KBM-7 (cell line): ENCODE results near the gene MAGI3.
"Not testable (repeated sequence)": the region's sequence is repeated elsewhere in the genome, so short reads cannot be mapped to it uniquely, and the experiment has no call there.

Experiments used
- DNase-seq: peaks from one replicate; pipeline ENCODE4 v3.0.0-alpha.2; 2015
- in situ Hi-C: fragments of 300-500 bp; cut with MboI; formaldehyde crosslinking; loops from 2 replicates; pipeline ENCODE4 v1.14.3; 2020; ENCODE audit warnings: low sequenced_read_pairs, low pct_unique_long_range_greater_than_20kb, mixed read lengths

Gene MAGI3

DNA sequence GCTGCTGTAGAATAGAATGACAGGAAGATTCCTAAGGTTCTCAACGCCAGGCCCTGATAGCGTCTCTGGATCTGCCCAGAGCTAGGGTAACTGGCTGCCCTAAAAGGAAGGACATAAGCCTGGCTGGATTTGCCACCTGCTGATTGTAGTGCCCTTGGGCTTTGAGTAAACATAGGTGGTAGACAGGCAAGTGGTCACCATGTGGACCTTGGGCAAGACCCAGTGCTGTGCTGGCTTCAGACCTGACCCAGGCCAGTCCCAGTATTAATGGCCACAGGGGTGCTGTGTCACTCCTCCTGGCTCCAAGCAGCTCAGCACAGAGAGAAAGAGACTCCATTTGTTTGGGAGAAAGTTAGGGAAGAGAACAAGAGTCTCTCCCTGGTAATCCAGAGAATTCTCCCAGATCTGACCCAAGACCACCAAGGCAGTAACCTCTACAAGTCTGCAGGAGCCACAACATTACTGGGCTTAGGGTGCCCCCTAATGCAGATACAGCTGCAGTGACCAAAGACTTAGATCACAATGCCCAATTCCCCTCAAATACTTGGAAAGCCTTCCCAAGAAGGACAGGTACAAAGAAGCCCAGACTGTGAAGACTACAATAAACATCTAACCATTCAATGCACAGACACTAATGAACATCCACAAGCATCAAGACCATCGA, 324.4 kb downstream of the MAGI3 start:
- no peak for DNase-seq
- in situ Hi-C loops: no loop called here

DNA sequence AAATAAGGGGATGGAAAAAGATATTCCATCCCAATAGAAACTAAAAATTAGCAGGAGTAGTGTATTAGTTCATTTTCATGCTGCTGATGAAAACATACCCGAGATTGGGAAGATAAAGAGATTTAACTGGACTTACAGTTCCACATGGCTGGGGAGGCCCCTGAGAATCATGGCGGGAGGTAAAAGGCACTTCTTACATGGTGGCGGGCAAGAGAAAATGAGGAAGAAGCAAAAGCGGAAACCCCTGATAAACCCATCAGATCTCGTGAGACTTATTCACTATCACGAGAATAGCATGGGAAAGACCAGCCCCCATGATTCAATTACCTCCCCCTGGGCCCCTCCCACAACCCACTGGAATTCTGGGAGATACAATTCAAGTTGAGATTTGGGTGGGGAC, 327.2 kb downstream of the MAGI3 start:
- DNase-seq, in situ Hi-C loops: not testable (repeated sequence)

DNA sequence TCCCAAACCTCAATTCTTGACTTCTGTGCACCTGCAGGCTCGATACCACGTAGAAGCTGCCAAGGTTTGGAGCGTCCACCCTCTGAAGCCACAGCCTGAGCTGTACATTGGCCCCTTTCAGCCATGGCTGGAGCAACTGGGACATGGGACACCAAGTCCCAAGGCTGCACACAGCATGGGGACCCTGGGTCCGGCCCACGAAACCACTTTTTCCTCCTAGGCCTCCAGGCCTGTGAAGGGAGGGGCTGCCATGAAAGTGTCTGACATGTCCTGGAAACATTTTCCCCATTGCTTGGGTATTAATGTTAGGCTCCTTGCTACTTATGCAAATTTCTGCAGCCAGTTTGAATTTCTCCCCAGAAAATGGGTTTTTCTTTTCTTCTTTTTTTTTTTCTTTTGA, 328.3 kb downstream of the MAGI3 start:
- DNase-seq, in situ Hi-C loops: not testable (repeated sequence)

DNA sequence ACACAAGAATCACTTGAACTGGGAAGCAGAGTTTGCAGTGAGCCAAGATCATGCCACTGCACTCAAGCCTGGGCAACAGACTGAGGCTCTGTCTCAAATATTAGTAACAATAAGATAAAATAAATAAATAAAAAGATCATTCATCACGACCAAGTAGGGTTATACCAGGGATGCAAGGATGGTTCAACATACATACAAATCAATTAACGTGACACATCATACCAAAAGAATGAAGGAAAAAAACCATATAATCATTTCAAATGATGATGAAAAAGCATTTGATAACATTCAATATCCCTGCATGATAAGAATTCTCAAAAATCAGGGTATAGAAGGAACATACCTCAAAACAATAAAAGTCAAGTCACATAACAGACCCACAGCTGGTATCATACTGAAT, 330.7 kb downstream of the MAGI3 start:
- DNase-seq: no peak
- in situ Hi-C loops: no loop called here

DNA sequence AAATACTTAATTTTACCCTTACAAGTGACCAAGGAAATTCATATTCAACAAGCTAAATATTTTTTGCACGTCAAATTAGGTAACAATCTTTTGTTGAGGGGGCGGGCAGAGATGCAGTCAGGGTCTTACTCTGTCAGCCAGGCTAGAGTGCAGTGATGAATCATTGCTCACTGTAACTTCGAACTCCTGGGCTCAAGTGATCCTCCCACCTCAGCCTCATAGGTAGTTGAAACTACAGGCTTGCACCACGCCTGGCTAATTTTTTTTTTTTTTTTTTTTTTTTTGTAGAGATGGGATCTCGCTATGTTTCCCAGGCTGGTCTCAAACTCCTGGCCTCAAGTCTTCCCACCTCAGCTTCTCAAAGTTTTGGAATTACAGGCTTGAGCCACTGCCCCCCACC, 342.5 kb downstream of the MAGI3 start:
- in situ Hi-C loops: no loop called here
- no peak for DNase-seq

DNA sequence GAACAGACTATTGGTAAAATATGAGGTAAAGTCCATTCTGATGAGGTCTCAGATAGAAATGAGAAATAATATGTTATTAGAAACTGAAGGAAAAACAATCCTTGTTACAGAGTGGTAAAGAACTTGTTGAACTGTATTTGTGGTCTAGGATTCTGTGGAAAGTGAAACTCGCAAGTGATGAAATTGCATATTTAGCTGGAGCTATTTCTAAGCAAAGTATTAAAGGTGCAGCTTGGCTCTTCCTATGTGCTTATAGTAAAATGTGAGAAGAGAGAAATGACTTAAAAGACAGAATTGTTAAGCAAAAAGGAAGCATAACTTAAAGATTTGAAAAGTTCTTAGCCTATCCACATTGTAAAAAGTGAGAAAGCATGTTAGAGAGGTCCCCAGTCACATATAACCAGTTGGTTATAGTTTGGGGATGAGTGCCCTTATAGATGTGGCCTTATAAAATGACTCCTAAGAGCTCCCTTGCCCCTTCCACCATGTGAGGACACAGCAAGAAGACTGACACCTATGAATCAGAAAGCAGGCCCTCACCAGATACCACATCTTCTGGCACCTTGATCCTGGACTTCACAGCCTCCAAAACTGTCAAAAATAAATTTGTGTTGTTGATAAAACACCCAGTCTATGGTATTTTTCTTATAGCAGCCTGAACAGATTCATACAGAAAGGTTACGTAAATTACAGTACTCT, 344.2 kb downstream of the MAGI3 start:
- DNase-seq: no peak
- in situ Hi-C loops: no loop called here
